IMR-90 (cell line): ENCODE measurements around the gene FCSK. TPM values are rescaled to one million over a fixed set of nuclear protein-coding genes. Genes with fewer than 3 reads are reported as not detected.

Experiments
- ATAC-seq: fragments of 200-7000 bp; cut with Tn5 transposase; 2 replicates; pipeline ENCODE4 v1.9.1; 2020; ENCODE audit warnings: low read depth, mild to moderate bottlenecking, moderate library complexity
- BruUV-seq: library from RNA; stranded (reverse); fragments of 400-500 nt; replicated peaks from 2 replicates; lab custom pipeline; 2021; lab: Mats Ljungman, UMichigan
- CTCF ChIA-PET: fragments of 300-600 bp; formaldehyde crosslinking; extraction: SDS; loops from one replicate; lab custom pipeline; 2021; ENCODE audit warnings: antibody characterized with exemption; lab: Yijun Ruan, JAX
- POLR2A ChIA-PET: fragments of 300-600 bp; sonication (Branson Sonifier 250); formaldehyde crosslinking; loops from one replicate; lab custom pipeline; 2022; ENCODE audit warnings: antibody characterized with exemption; ENCODE audit not compliant: unreplicated experiment; lab: Charles Lee
- DNase-seq: peaks from one replicate; pipeline ENCODE4 v3.0.0; 2013
- H2AFZ ChIP-seq: replicated peaks from 2 replicates; pipeline ENCODE3; 2013; ENCODE audit warnings: low read length, mild to moderate bottlenecking; ENCODE audit not compliant: poor library complexity
- H2AK5ac ChIP-seq: 2 replicates; pipeline ENCODE4 v1.6.1; 2013; ENCODE audit warnings: low read depth, low read length, inconsistent platforms
- H2AK9ac ChIP-seq: replicated peaks from 2 replicates; pipeline ENCODE3; 2013; ENCODE audit warnings: mild to moderate bottlenecking, low read depth, low read length, moderate library complexity; ENCODE audit not compliant: poor library complexity
- H2BK120ac ChIP-seq: 2 replicates; pipeline ENCODE4 v1.6.1; 2013; ENCODE audit warnings: low read depth, low read length, inconsistent platforms
- H2BK15ac ChIP-seq: 3 replicates; pipeline ENCODE4 v1.6.1; 2013; ENCODE audit warnings: low read depth, low read length, inconsistent platforms
- H2BK20ac ChIP-seq: 2 replicates; pipeline ENCODE4 v1.6.1; 2013; ENCODE audit warnings: low read depth, mild to moderate bottlenecking, inconsistent platforms, low read length, moderate library complexity
- H2BK5ac ChIP-seq: 2 replicates; pipeline ENCODE4 v1.6.1; 2013; ENCODE audit warnings: mild to moderate bottlenecking, low read depth, low read length, inconsistent platforms; ENCODE audit not compliant: poor library complexity, severe bottlenecking
- H3K14ac ChIP-seq: replicated peaks from 2 replicates; pipeline ENCODE4 v1.6.1; 2013; ENCODE audit warnings: low read depth, low read length, inconsistent platforms
- H3K18ac ChIP-seq: 2 replicates; pipeline ENCODE4 v1.6.1; 2013; ENCODE audit warnings: low read depth, low read length, control low read depth
- H3K23ac ChIP-seq: 2 replicates; pipeline ENCODE4 v1.6.1; 2013; ENCODE audit warnings: low read depth, low read length, inconsistent platforms
- H3K27ac ChIP-seq: 2 replicates; pipeline ENCODE4 v1.5.1; 2013; ENCODE audit warnings: mild to moderate bottlenecking, control low read depth, low read length; ENCODE audit not compliant: insufficient read depth
- H3K27me3 ChIP-seq: 2 replicates; pipeline ENCODE4 v1.6.1; 2013; ENCODE audit warnings: low read length; ENCODE audit not compliant: control insufficient read depth, insufficient read depth
- H3K36me3 ChIP-seq: 2 replicates; pipeline ENCODE4 v1.6.1; 2013; ENCODE audit warnings: low read length, mixed read lengths; ENCODE audit not compliant: control insufficient read depth, insufficient read depth
- H3K4ac ChIP-seq: 2 replicates; pipeline ENCODE4 v1.6.1; 2013; ENCODE audit warnings: low read depth, low read length, inconsistent platforms
- H3K4me1 ChIP-seq: 2 replicates; pipeline ENCODE4 v1.6.1; 2013; ENCODE audit warnings: low read length, mixed read lengths; ENCODE audit not compliant: control insufficient read depth, insufficient read depth
- H3K4me2 ChIP-seq: 2 replicates; pipeline ENCODE4 v1.6.1; 2013; ENCODE audit warnings: low read depth, mild to moderate bottlenecking, control low read depth, low read length, moderate library complexity
- H3K4me3 ChIP-seq: 2 replicates; pipeline ENCODE4 v1.5.1; 2013; ENCODE audit warnings: low read depth, mild to moderate bottlenecking, control low read depth, low read length, moderate library complexity; ENCODE audit not compliant: insufficient read depth
- H3K56ac ChIP-seq: 2 replicates; pipeline ENCODE4 v1.6.1; 2013; ENCODE audit warnings: low read length, inconsistent platforms; ENCODE audit not compliant: insufficient read depth; ENCODE audit errors: extremely low read depth
- H3K79me1 ChIP-seq, 2 experiments: 2 replicates each; pipeline ENCODE4 v1.6.1; 2013; ENCODE audit warnings: low read length in 2 of 2, inconsistent platforms in 1 of 2, low read depth in 1 of 2
- H3K9ac ChIP-seq: 2 replicates; pipeline ENCODE4 v1.6.1; 2013; ENCODE audit warnings: low read depth, low read length, control low read depth
- H3K9me1 ChIP-seq: 2 replicates; pipeline ENCODE4 v1.6.1; 2013; ENCODE audit warnings: low read length, inconsistent platforms; ENCODE audit not compliant: insufficient read depth
- H3K9me3 ChIP-seq: 2 replicates; pipeline ENCODE4 v1.6.1; 2013; ENCODE audit warnings: low read length; ENCODE audit not compliant: control insufficient read depth, insufficient read depth
- H4K20me1 ChIP-seq: 2 replicates; pipeline ENCODE4 v1.6.1; 2013; ENCODE audit warnings: low read length, inconsistent platforms; ENCODE audit not compliant: insufficient read depth
- H4K5ac ChIP-seq: 2 replicates; pipeline ENCODE4 v1.6.1; 2013; ENCODE audit warnings: mild to moderate bottlenecking, low read depth, low read length, control low read depth
- H4K8ac ChIP-seq, 2 experiments: 2 replicates each; pipeline ENCODE4 v1.6.1; 2013; ENCODE audit warnings: low read depth in 2 of 2, low read length in 2 of 2, control low read depth in 1 of 2, inconsistent platforms in 1 of 2
- H4K91ac ChIP-seq: 2 replicates; pipeline ENCODE4 v1.6.1; 2013; ENCODE audit warnings: low read depth, low read length, inconsistent platforms; ENCODE audit not compliant: insufficient read depth
- CEBPB ChIP-seq: IDR thresholded peaks from 2 replicates; pipeline ENCODE4 v1.6.1; 2012; ENCODE audit warnings: low read depth, low read length, improper control_type of control experiment
- CHD1 ChIP-seq: IDR thresholded peaks from 2 replicates; pipeline ENCODE4 v1.6.1; 2012; ENCODE audit warnings: low read depth, low read length, improper control_type of control experiment
- FOS ChIP-seq: fragments of 150-350 bp; IDR thresholded peaks from 2 replicates; pipeline ENCODE4 v1.6.1; 2016; ENCODE audit warnings: low read depth, low read length
- MXI1 ChIP-seq: IDR thresholded peaks from 2 replicates; pipeline ENCODE4 v1.6.1; 2012; ENCODE audit warnings: low read depth, mild to moderate bottlenecking, low read length, moderate library complexity, borderline replicate concordance
- POLR2A ChIP-seq: IDR thresholded peaks from 2 replicates; pipeline ENCODE4 v1.6.1; 2012; ENCODE audit warnings: mild to moderate bottlenecking, low read depth, low read length
- RAD21 ChIP-seq: IDR thresholded peaks from 2 replicates; pipeline ENCODE4 v1.6.1; 2012; ENCODE audit warnings: low read length, improper control_type of control experiment
- SMC3 ChIP-seq: fragments of 150-350 bp; IDR thresholded peaks from 2 replicates; pipeline ENCODE4 v1.6.1; 2016; ENCODE audit warnings: low read depth, mild to moderate bottlenecking, antibody characterized with exemption, low read length, moderate library complexity
- WGBS, 2 experiments: methylation state at CpG; one replicate each; pipeline versions ENCODE4 v1.1.5 to v1.1.7; 2013; ENCODE audit warnings: missing lambda C conversion rate in 2 of 2; ENCODE audit not compliant: insufficient read length in 1 of 2; ENCODE audit errors: extremely low coverage in 2 of 2; 5-methylcytosine and 5-hydroxymethylcytosine counted together
- dilution Hi-C: fragments of 300-500 bp; cut with HindIII; formaldehyde crosslinking; loops from one replicate; pipeline ENCODE4 v1.14.3; 2018; ENCODE audit warnings: low sequenced_read_pairs; ENCODE audit not compliant: unreplicated experiment
- in situ Hi-C: fragments of 300-500 bp; cut with MboI; formaldehyde crosslinking; loops from 3 replicates; pipeline ENCODE4 v1.14.3; 2019; ENCODE audit warnings: low sequenced_read_pairs, inconsistent platforms, mixed read lengths
- intact Hi-C: fragments of 100-400 bp; cut with micrococcal nuclease; formaldehyde crosslinking; loops from 2 replicates; pipeline ENCODE4 v1.10.0; 2022
- polyA plus RNA-seq, 3 experiments: library from polyadenylated mRNA; depleted of rRNA; stranded (reverse); fragments of >200 nt; gene quantifications; 2 replicates each; pipeline ENCODE4 v1.2.3, GENCODE V29; 2012; ENCODE audit warnings: low replicate concordance in 1 of 3
- total RNA-seq: library from RNA; depleted of rRNA; stranded (reverse); fragments of >200 nt; gene quantifications from 2 replicates; pipeline ENCODE4 v1.2.3, GENCODE V29; 2012

FCSK gene
- total and polyA plus RNA-seq, 2 of the 4 experiments (the other 2 are of a cell fraction), result 6.1 to 7.2 TPM

DNA sequence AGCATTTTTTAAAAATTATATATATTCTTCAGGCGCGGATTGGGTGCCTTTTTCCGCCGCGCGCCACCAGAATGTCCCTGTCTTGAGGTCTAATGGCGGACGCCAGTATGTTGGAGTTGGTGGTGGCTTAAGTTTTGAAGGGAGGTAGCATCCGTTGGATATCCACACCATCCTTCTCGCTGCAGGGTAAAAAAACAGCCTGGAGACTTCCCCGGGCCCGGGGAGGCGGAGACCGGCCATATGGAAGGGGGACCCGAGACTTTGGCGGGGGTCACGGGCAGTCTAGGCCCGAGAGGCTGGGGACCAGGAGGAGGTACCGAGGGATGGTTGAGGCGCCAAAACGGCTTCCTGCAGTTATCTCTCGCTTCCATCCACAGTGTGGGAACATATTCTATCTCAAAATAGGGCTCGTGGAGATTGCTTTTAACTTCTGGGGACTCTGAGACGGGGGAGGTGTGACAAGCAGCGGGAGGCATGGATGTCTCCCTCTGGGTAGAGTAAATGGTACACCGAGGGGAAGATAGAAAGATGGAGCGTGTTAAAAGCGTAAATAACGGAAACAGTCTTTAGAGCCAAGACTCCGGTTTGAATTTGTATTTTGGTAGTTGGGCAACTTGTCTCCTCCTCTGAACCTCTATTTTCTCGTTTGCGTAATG is 69.5 kb downstream of the FCSK start, which contains the start of gene SF3B3:
Gene SF3B3, plus strand, starts transcription at position 74 of the 656 bp plus-strand sequence. CDS start 2,841 bp downstream, outside the sequence.
- Histone ChIP-seq H4K5ac (peak within 1 kb of the TSS; percentile 52), H2BK5ac (peak within 1 kb of the TSS; percentile 64), H3K4me2 (peak within 1 kb of the TSS; percentile 87), H3K9me3 (no peaks in the 10 kb centered on the region), H2AK5ac (peak within 1 kb of the TSS; percentile 93), H3K27ac (peak within 1 kb of the TSS; percentile 79), H2BK15ac (no peak within 1 kb of the TSS), H3K79me1 (peaks cover 6 to 45% of the 10 kb centered on the region in 2 experiments), H3K23ac (peak within 1 kb of the TSS; percentile 91), H2AFZ (peak within 1 kb of the TSS; percentile 89), H3K9me1 (peaks cover 3% of the 10 kb centered on the region), H3K9ac (peak within 1 kb of the TSS; percentile 94), H3K56ac (peak within 1 kb of the TSS; percentile 95), H3K27me3 (no peaks in the 10 kb centered on the region), H4K20me1 (peaks cover 37% of the 10 kb centered on the region), H3K18ac (peak within 1 kb of the TSS; percentile 8), H3K14ac (peak within 1 kb of the TSS; percentile 96), H3K4ac (peak within 1 kb of the TSS; percentile 93), H3K36me3 (peaks cover 8% of the 10 kb centered on the region), H3K4me3 (peak within 1 kb of the TSS; percentile 63), H4K91ac (peak within 1 kb of the TSS; percentile 94), H2BK20ac (no peak within 1 kb of the TSS), H2BK120ac (peak within 1 kb of the TSS; percentile 45; the same call in 1 of the 2 replicates), H3K4me1 (peaks cover 4% of the 10 kb centered on the region), H4K8ac (peak within 1 kb of the TSS; percentile 98), H2AK9ac (peak within 1 kb of the TSS; percentile 98)
- 0% methylated on average over 7 of the region's 32 CpGs; no CpG with 5 or more reads in 1 of the 2 experiments for WGBS, 2 experiments
- TF ChIP-seq RAD21 (no peak), CHD1 (0 out of 2 replicates have a peak, but pooled peaks have one; percentile 25), CEBPB (no peak; the same call in 1 of the 2 replicates), POLR2A (peak; percentile 91), MXI1 (0 out of 2 replicates have a peak, but pooled peaks have one; percentile 65), SMC3 (no peak), FOS (0 out of 2 replicates have a peak, but pooled peaks have one; percentile 8)
- POLR2A ChIA-PET, result no interaction called here
- DNase-seq (peak; percentile 24), ATAC-seq (peak; percentile 73)
- intact Hi-C loops (loop anchor here (1.0 kb wide), 1 partner anchor 143 kb away; no protein-coding TSS in a partner anchor), dilution Hi-C loops (no loop called here), in situ Hi-C loops (no loop called here)
- BruUV-seq, result no TSS peak
- CTCF ChIA-PET, result interaction anchor here (0.6 kb wide), 1 partner anchor 246 kb away, joined by 3 read pairs; no protein-coding TSS in a partner anchor
